Dermis blood vessel endothelial cell (primary cell): ENCODE measurements around the gene SLC31A1. TPM values are rescaled to one million over a fixed set of nuclear protein-coding genes. Genes with fewer than 3 reads are reported as not detected.
"Not testable (repeated sequence)": the region's sequence is repeated elsewhere in the genome, so short reads cannot be mapped to it uniquely, and the experiment has no call there.

Experiments used
- DNase-seq: peaks from one replicate; pipeline ENCODE4 v3.0.0; 2010
- total RNA-seq: library from RNA; depleted of rRNA; stranded (reverse); fragments of >200 nt; gene quantifications from 2 replicates; pipeline ENCODE4 v1.2.3, GENCODE V29; 2014

The SLC31A1 gene
- total RNA-seq, 1 donor from 2014 or later = 13.4 TPM

DNA sequence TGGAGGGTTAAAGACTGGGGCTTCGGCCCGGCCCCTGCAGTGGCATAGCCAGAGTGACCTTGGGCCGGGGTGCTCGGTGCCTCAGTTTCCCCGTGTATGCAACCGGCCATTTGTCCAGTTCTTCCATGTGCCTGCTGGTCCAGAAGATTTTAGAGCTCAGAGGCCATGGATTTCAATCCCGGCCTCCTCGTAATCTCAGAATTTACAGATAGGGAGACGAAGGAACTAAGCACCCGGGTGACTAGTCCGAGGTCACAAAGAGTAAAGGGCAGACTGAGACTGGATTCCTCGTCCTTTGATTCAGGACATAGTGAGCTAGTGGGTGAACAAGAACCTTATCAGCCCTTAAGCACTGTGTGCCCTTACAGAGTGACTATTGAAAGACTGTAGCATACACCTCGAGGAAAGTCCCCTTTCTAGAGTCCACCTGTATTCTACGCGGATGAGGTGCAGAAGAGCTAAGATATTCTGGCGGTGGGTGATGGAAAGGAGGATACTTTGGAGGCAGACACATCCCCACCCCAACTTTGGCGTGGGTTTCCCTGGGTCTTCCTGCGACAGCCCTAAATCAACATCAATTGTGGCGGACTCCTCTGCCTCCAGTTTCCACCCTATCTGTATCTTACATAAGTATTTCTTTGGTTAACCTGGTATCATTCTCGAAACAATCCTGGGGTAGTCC is 597 bp downstream of the SLC31A1 start:
- peak; percentile 10 for DNase-seq

DNA sequence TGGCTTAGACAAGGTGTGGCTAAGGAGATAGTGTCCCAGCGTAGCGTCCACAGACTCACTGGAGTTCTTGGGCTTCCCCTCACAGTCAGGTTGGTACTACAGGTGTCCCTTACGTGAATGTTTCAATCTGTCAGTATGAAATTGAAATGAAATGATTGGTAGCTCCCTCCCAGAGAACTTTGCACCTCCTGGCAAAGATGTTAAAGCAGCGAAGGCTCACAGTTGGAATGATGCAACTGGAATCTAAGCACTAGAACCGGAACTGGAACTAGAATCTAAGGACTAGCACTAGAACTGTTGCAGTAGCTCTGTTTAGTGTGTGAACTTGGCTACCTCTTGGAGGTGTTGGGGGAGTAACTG is 1.1 kb downstream of the SLC31A1 start:
- peak; percentile 4 for DNase-seq

DNA sequence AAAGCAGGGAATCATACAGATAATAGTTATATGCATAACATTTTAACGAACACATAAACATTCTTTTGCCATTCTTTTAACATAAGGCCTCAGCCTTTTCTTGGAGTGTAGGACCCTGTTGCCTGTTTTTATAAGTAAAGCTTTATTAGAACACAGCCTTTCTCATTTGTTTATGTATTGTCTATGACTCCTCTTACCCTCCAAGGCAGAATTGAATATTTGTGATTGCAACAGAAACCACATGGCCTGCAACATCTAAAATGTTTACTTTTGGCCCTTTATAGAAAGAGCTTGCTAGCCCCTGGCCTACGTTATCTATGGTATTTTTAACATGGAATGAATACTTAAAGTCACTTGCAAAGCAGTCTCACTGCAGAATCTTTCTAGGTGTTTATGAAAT is 2.6 kb downstream of the SLC31A1 start:
- DNase-seq = no peak

DNA sequence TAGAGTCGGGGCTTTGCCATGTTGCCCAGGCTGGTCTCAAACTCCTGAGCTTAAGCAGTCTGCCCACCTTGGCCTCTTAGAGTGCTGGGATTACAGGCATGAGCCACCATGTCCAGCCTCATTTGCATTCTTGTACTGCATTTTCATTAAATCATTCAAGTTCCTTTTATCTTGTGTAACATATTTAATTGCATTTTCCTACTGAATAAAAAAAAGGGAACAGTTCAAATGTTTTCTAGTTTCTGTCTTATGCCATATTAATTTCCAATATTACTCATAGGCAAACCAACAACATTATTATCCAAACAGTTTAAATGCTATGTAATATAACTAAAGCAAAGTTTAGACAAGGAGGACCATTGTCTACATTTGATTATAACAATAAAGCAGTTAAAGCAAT is 6.1 kb downstream of the SLC31A1 start:
- no peak for DNase-seq

DNA sequence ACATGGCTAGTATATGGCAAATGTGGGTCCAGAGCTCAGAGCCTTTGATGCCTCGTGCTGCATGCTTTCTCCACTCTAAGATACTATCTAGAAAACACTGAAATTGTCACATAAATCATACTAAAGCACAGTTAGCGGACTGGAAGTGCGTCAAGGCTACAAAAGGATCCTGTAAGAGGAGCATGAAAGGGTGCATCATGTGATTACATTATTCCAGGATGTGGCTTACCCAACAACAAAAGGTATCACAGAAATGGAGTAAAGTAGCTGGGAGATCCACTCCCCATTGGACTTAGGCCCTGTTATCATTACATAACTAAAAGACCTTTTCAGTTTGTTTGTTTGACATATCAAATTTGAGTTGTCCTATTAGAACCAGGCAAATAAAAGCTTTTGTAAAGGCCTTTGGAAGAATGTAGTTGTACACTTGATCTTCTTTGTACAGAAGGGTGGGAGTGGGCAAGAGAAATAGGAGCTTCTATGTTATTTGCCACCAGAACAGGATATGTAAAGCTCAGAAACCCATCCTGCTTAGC is 6.9 kb downstream of the SLC31A1 start:
- DNase-seq = no peak

DNA sequence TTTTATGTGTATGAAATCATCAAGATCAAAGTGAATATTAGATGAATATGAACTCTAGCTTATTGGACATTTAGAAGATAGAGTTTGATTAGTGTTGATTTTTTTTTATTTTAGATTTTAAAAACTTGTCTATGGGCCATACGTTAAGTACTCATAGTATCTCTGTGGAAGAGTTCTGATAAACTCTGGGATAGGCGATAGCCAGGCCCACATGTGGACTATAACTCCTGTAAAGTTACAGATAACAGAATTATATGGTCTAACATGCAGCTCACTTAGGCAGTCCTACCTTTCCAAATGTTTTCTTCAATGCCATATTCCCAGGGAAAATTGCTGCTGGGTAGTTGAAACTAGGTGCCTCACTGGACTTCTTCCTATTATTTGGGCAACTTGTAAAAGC is 10.4 kb downstream of the SLC31A1 start:
- DNase-seq = no peak

DNA sequence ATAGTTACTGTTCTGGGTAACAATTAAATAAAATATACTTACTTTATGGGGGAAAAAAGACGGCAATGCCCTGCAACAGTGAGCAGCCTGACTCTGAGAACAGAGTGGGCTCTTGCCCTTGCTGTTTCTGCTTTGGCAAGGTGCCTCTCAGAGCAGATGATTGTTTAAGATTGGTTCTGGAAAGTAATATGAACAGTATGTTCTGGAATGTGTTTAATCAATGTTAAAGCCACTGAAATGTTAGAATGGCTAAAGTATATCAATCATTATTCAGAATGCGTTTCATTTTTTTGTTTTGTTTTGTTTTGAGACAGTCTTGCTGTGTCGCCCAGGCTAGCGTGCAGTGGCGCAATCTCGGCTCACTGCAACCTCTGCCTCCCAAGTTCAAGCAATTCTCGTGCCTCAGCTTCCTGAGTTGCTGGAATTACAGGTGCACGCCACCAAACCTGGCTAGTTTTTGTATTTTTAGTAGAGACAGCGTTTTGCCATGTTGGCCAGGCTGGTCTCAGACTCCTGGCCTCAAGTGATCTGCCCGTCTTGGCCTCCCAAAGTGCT is 14.4 kb downstream of the SLC31A1 start:
- not testable (repeated sequence) for DNase-seq

DNA sequence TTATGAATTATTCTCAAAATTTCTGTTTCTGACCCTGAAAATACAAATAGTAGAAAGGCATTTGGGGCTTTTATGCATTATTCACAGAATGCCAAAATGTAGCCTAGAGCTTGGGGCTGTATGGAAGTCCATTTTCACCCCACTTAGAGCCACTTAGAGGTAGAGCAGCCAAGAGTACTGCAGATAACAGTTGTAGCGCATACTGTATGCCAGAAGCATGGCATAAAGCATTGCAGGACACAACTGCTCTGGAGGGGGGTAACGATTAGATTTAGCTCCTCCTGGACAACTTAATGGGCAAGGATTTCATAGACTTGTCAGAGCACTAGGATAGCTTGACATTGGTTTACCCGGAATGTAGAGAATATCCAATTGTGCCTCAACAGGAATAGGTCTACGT is 15.7 kb downstream of the SLC31A1 start:
- DNase-seq = no peak

DNA sequence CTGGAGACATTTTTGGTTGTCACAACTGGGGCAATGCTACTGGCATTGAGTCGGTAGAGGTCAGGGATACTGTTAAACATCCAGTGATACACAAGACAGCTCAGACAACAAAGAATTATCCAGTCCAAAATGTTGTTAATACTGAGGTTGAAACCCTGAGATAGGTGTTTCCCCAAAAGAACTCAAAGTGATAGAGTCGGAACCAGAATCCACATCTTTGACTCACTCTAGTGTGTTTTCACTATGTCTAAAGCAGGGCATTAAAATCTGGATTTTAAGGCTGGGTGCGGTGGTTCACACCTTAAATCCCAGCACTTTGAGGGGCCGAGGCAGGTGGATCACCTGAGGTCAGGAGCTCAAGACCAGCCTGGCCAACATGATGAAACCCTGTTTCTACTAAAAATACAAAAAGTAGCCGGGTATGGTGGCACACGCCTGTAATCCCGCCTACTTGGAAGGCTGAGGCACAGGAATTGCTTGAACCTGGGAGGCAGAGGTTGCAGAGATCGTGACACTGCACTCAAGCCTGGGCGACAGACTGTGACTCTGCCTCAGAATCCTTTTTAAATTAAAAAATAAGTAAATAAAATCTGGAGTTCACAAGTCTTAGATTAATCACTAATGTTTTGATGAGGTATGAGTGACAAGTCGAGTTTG is 17.0 kb downstream of the SLC31A1 start:
- no peak for DNase-seq

DNA sequence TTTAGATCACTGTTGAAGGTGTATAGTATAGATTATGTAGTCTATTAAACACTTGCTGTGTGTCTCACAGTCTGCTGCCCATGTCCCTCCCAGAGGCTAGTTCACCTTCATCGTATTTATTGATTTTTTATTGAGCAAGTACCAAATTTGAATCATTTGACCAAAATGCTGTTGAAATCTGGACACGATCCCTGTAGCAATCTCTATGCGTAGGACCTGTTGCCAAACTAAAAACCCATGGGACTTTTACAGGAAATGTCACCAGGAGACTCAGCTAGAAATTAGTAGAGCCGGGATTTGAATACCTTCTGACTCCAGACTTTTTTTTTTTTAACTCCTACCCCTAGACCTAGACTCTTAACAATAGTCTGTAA is 17.5 kb downstream of the SLC31A1 start:
- peak; percentile 11 for DNase-seq

DNA sequence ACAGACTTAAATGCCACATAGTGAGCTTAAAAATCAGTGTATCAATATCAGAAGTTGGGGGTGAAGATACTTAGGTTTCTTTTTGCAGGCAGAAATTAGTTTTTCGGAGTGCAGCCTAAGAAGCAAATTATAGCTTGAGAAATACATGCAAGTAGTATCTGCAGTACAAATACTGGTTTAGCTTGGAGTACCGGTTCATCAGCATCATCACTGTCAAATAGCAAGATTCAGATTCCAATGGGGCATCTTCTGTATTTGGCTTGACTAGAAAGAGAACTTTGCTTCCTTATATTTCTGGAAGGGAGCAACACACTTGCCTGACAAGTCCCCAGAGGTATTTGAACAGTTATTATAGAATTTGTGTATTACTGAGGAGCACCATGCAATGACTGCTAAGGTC is 19.8 kb downstream of the SLC31A1 start:
- no peak for DNase-seq

DNA sequence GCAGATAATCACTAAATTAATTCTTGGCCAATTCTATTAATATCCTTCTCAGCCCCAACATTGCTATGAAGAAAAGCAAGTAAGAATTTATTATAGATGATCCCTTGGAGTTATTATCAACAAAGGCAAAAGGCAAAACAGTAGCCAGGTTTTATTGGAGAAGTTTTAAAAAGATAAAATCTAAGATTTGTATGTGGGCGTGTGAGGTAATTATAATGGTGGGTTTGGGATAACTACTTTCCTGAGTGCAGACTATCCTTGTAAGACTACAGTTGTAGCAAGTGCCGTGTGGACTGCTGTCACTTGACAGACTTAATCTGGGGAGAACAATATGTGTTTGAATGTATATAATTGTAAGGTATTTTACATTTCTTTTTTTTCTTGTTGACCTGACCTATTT is 23.2 kb downstream of the SLC31A1 start:
- no peak for DNase-seq

DNA sequence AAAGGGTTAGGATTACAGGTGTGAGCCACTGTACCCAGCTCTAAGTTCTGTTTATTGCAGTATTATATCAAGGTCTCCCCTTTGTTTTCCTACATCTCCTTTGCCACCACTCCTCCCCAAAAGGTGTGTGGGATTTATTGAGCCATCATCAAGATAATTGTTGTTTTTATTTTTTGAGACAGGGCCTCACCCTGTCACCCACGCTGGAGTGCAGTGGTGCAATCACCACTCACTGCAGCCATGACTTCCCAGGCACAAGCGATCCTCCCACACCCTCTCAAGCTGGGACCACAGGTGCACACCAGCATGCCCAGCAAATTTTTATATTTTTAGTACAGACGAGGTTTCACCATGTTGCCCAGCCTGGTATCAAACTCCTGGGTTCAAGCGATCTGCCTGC is 24.6 kb downstream of the SLC31A1 start:
- DNase-seq = no peak

DNA sequence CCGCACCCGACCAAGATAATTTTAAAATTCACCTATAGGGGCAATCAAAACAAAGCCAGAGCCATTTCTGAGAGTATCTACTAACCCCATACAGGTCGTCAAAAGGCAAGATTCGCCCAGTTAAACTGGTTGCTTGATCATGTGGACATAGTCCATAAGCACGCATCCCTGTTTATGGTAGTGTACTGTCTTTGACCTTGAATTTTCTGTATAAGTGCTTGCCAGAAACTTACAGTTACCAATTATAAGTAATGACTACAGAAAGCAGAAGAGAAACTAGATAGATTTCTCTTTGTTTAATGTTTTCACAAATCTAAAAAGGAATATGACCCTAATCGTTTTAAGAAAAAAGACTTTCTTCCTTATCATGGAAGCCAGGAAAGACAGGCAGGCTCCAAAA is 25.6 kb downstream of the SLC31A1 start:
- no peak for DNase-seq

DNA sequence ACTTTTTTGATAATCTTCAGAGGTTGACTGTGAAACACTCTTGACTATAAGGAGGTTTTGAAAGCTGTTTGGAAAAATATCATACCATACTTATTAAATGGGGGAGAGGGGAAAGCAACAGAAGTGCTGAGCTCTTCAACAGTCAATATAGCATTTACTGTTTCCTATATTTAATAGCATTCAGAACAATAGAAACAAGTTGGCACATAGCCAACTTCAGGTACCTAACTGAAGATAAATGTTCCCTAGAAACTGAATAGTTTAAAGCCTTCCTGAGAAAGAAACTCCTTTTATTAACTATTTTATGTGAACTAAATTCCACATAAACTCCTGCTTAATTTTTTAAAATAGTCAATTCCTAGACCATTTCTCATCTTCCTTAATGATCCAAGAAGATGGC is 26.3 kb downstream of the SLC31A1 start:
- peak; percentile 48 for DNase-seq

DNA sequence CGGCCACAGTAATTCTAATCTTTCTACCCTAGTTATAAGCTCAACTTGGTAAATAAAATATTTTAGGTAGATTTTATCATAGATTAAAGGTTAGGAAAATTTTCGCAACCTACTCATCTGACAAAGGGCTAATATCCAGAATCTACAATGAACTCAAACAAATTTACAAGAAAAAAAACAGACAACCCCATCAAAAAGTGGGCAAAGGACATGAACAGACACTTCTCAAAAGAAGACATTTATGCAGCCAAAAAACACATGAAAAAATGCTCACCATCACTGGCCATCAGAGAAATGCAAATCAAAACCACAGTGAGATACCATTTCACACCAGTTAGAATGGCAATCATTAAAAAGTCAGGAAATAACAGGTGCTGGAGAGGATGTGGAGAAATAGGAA is 28.3 kb downstream of the SLC31A1 start:
- not testable (repeated sequence) for DNase-seq

DNA sequence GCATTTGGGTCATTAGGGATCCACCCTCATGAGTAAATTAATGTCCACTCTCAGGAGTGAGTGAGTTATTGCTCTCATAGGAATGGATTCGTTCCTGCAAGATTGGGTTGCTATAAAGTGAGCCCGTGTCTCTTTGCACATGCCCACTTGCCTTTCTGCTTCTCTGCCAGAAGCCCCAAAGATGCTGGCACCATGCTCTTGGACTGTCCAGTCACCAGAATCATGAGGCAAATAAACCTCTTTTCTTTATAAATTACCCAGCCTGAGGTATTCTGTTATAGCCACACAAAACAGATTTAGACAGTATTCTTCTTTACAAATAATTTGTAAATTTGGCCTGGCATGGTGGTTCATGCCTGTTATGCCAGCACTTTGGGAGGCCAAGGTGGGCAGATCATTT is 29.5 kb downstream of the SLC31A1 start:
- no peak for DNase-seq

DNA sequence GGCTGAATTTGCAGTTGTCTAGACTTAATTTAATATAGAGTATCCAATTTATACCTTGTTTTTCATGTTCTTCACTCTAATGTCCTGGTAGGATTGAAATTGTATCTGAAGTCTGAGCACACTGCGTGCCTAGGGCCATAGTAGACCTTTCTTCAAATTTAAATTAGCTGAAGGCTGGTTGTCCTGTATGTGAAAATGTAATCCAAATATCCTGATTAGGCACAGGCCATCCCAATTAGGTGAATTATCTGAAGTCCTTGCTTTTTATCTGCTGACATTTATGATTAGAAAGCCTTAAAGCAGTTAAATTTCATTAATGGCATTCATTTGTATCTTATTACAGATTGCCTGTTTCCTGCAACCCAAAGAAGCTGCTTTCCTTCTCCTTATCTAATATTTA is 33.6 kb downstream of the SLC31A1 start:
- DNase-seq = no peak

DNA sequence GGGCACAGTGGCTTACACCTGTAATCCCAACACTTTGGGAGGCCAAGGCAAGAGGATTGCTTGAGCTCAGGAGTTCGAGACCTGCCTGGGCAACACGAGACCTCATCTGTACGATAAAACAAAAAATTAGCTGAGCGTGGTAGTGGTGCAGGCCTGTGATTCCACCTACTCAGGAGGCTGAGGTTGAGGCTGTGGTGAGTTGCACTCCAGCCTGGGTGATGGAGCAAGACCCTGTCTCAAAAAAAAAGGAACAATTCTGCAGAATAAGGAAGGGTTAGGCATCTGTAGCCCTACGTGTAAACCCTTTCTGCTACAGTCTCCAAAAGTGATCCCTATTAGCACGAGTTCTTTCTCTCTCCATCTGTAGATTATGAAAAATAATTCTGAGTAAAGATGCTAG is 34.1 kb downstream of the SLC31A1 start:
- no peak for DNase-seq

DNA sequence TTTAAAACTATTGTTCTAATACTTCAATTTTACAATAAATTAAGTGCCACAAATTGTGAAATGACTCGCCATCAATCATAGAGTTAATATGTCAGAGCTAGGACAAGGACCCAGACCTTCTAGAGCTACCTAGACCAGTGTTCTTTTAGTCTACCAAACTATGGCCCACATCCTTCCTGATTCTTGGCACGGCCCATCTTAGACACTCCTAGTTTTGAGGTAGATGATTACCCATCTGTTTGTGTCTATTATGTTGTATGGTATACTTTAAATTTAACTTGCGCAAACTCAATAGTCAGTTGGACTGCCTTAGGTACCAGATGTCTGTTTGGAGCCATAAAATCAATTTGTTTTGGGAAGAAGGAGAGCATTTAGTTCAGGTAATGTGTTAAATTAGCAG is 36.5 kb downstream of the SLC31A1 start:
- DNase-seq = no peak

DNA sequence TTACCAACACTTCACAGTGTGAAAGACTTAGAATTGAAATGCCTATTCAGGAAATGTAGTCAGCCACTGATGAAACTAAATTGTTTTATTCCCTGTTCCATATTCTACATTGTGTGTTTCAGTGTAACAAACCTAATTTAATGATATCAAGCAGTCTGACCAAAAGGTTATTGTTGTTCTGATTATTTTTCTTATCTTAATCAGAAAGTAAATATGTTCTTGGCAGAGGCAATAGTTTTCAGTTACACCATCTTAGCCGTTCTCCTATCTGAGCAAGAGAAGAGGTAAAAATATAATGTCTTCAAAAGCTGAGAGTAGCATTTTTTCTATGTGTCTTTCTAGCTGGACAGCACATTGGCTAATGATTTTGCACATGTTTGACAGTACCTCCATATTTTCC is 36.9 kb downstream of the SLC31A1 start:
- no peak for DNase-seq

DNA sequence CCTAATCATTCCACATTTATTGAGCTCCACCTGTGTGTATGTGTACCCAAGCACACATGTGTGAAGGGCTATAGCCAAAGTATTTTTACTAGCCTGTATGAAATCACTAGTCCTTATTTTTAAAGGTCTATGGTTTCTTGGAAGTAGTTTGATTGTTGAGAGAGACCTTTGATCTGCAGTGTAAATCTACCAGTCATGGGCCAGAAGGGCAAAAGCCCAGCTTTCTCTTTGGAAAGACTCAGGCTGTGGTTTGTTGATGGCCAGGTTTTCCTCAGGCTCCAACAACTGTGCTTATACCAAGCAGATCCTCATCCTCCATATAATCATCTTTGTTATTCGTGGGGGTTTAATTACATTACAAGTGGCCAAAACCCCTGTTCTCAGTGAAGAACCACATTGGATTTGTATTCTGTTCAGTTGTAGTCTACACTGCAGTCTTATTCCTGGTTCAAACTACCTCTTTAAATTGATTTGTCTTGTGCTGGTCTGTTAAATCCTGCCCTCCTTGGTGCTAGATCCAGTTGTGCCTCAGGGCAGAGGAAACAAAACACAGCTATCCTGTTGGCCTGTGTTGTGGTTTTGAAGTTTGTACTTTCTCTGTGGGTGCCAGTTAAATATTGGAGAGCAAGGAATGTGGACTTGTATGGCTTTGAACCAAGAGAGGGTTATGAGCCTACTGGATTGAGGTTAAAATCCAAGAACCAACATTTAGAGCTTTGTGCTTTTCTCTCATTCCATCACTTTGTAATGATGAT is 40.8 kb downstream of the SLC31A1 start:
- no peak for DNase-seq

DNA sequence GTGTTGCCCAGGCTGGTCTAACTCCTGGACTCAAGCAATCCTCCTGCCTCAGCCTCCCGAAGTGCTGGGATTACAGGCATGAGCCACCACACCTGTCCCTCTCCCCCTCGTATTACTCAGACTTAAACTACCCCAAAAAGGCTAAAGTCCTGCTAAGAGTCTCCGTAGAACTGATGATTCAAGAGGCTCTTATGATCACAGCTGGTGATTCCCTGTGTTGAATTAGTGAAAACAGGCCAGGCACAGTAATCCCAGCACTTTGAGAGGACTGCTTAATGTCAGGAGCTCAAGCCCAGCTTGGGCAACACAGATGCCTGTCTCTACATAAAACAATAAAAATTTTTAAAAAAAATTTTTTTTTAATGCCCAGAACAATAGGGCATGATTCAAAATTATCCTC is 44.8 kb downstream of the SLC31A1 start:
- no peak for DNase-seq
